ENCODE measurements around the gene COL25A1.

- no peak for TF ChIP-seq CTCF (IDR thresholded peaks at IDR 0.05)
- no peak for TF ChIP-seq POLR2A (IDR thresholded peaks at IDR 0.05)
Measured at GRCh38 chr4:109206620-109207019, 95.8 kb downstream of the COL25A1 start.

Measured in heart left ventricle (tissue), 13 donors.